H1 (cell line): Measurements from ENCODE around the gene WNK2. TPM values are rescaled to one million over a fixed set of nuclear protein-coding genes. Genes with fewer than 3 reads are reported as not detected.

Source experiments
- CTCF ChIA-PET: fragments of 300-600 bp; sonication (Branson Sonifier 250); formaldehyde crosslinking; loops from one replicate; lab custom pipeline; 2021; ENCODE audit not compliant: partially characterized antibody; lab: Charles Lee
- POLR2A ChIA-PET: fragments of 300-600 bp; sonication (Branson Sonifier 250); formaldehyde crosslinking; loops from one replicate; lab custom pipeline; 2021; ENCODE audit warnings: inconsistent platforms; ENCODE audit not compliant: partially characterized antibody; lab: Charles Lee
- DNase-seq, 2 experiments: peaks; one replicate each; pipeline versions ENCODE4 v3.0.0 to v3.0.0-alpha.2; 2010 to 2022; ENCODE audit warnings: low spot score in 2 of 2, low read depth in 1 of 2, mixed read lengths in 1 of 2
- FAIRE-seq: peaks from 2 replicates; lab custom pipeline; 2011; peaks lifted over from hg19 to GRCh38; lab: Jason Lieb, UNC
- H2AFZ ChIP-seq: 2 replicates; pipeline ENCODE4 v1.8.1; 2012; ENCODE audit warnings: low read length, inconsistent platforms
- H2AK5ac ChIP-seq: 2 replicates; pipeline ENCODE4 v1.6.1; 2013; ENCODE audit warnings: low read depth, low read length
- H2BK120ac ChIP-seq: replicated peaks from 2 replicates; pipeline ENCODE3; 2013; ENCODE audit warnings: low read depth, low read length, inconsistent platforms
- H2BK12ac ChIP-seq: 2 replicates; pipeline ENCODE4 v1.6.1; 2013; ENCODE audit warnings: low read depth, low read length
- H2BK15ac ChIP-seq: 2 replicates; pipeline ENCODE4 v1.6.1; 2013; ENCODE audit warnings: low read length
- H2BK20ac ChIP-seq: 2 replicates; pipeline ENCODE4 v1.6.1; 2013; ENCODE audit warnings: low read length
- H2BK5ac ChIP-seq: 2 replicates; pipeline ENCODE4 v1.6.1; 2013; ENCODE audit warnings: low read depth, low read length
- H3K14ac ChIP-seq: 2 replicates; pipeline ENCODE4 v1.6.1; 2013; ENCODE audit warnings: inconsistent platforms; ENCODE audit not compliant: insufficient read length
- H3K18ac ChIP-seq: 2 replicates; pipeline ENCODE4 v1.6.1; 2013; ENCODE audit warnings: low read length; ENCODE audit errors: extremely low read depth
- H3K23ac ChIP-seq: 2 replicates; pipeline ENCODE4 v1.6.1; 2013; ENCODE audit warnings: inconsistent platforms; ENCODE audit not compliant: insufficient read length
- H3K23me2 ChIP-seq: 2 replicates; pipeline ENCODE4 v1.6.1; 2013; ENCODE audit warnings: low read depth, low read length
- H3K27ac ChIP-seq: 2 replicates; pipeline ENCODE4 v1.6.1; 2011; ENCODE audit warnings: low read depth, low read length, inconsistent platforms
- H3K27me3 ChIP-seq, 4 experiments: replicated peaks in 1 of 4; 1 replicate in 1 of 4; 2 replicates in 3 of 4; pipeline versions ENCODE4 v1.6.1 to v1.8.1; 2011 to 2013; ENCODE audit warnings: low read length in 3 of 4, mild to moderate bottlenecking in 3 of 4, inconsistent platforms in 2 of 4, mixed read lengths in 2 of 4, moderate library complexity in 1 of 4; ENCODE audit not compliant: control insufficient read depth in 3 of 4, insufficient read depth in 3 of 4; ENCODE audit errors: extremely low read depth in 1 of 4
- H3K36me3 ChIP-seq, 4 experiments: 2 replicates each; pipeline versions ENCODE4 v1.6.1 to v1.8.1; 2011 to 2013; ENCODE audit warnings: mild to moderate bottlenecking in 4 of 4, low read length in 3 of 4, moderate library complexity in 2 of 4, control low read depth in 1 of 4, inconsistent platforms in 1 of 4; ENCODE audit not compliant: insufficient read depth in 4 of 4, control insufficient read depth in 2 of 4
- H3K4ac ChIP-seq: replicated peaks from 2 replicates; pipeline ENCODE3; 2013; ENCODE audit warnings: low read length, low read depth, mixed read lengths, inconsistent platforms; ENCODE audit not compliant: insufficient read length
- H3K4me1 ChIP-seq, 4 experiments: replicated peaks in 1 of 4; 1 replicate in 1 of 4; 2 replicates in 3 of 4; pipeline versions ENCODE4 v1.6.1 to v1.8.1; 2011 to 2013; ENCODE audit warnings: low read length in 3 of 4, inconsistent platforms in 2 of 4, mixed read lengths in 1 of 4; ENCODE audit not compliant: insufficient read depth in 4 of 4, control insufficient read depth in 3 of 4
- H3K4me2 ChIP-seq, 2 experiments: 2 replicates each; pipeline versions ENCODE4 v1.6.1 to v1.8.1; 2011 to 2013; ENCODE audit warnings: low read depth in 2 of 2, low read length in 2 of 2, control low read depth in 1 of 2, inconsistent platforms in 1 of 2, mild to moderate bottlenecking in 1 of 2; ENCODE audit not compliant: insufficient read depth in 1 of 2
- H3K4me3 ChIP-seq, 4 experiments: fragments of 200-600, 300-600 bp in 1 of 4; sonication (generic), shearing (Covaris generic), sonication (Bioruptor Twin) in 1 of 4; 2 replicates each; pipeline versions ENCODE4 v1.5.1 to v1.8.1; 2011 to 2016; ENCODE audit warnings: low read length in 4 of 4, low read depth in 3 of 4, control low read depth in 2 of 4, inconsistent platforms in 2 of 4, mild to moderate bottlenecking in 2 of 4, mixed read lengths in 1 of 4, moderate library complexity in 1 of 4; ENCODE audit not compliant: insufficient read depth in 2 of 4; ENCODE audit errors: extremely low read depth in 1 of 4
- H3K56ac ChIP-seq: replicated peaks from 2 replicates; pipeline ENCODE3; 2013; ENCODE audit warnings: low read depth, mild to moderate bottlenecking, mixed read lengths, low read length, inconsistent platforms; ENCODE audit not compliant: insufficient read length
- H3K79me1 ChIP-seq: 2 replicates; pipeline ENCODE4 v1.6.1; 2013; ENCODE audit warnings: low read depth, low read length, control low read depth
- H3K79me2 ChIP-seq, 2 experiments: 2 replicates each; pipeline versions ENCODE4 v1.6.1 to v1.8.1; 2012 to 2013; ENCODE audit warnings: low read length in 2 of 2, mild to moderate bottlenecking in 2 of 2, inconsistent platforms in 1 of 2; ENCODE audit not compliant: insufficient read depth in 2 of 2, control insufficient read depth in 1 of 2
- H3K9ac ChIP-seq, 4 experiments: replicated peaks in 1 of 4; 1 replicate in 1 of 4; 2 replicates in 3 of 4; pipeline versions ENCODE4 v1.6.1 to v1.8.1; 2011 to 2013; ENCODE audit warnings: low read depth in 3 of 4, low read length in 3 of 4, control low read depth in 2 of 4, mild to moderate bottlenecking in 2 of 4, moderate library complexity in 2 of 4, inconsistent platforms in 1 of 4; ENCODE audit errors: extremely low read depth in 1 of 4
- H3K9me3 ChIP-seq, 2 experiments: 2 replicates each; pipeline versions ENCODE4 v1.6.1 to v1.8.1; 2012 to 2013; ENCODE audit warnings: mild to moderate bottlenecking in 2 of 2, moderate library complexity in 2 of 2, control low read depth in 1 of 2, inconsistent platforms in 1 of 2, low read depth in 1 of 2, low read length in 1 of 2, mixed read lengths in 1 of 2; ENCODE audit not compliant: insufficient read depth in 2 of 2
- H4K20me1 ChIP-seq, 2 experiments: replicated peaks in 1 of 2; 2 replicates each; pipeline versions ENCODE3 to v1.8.1; 2011 to 2013; ENCODE audit warnings: inconsistent platforms in 2 of 2, low read length in 2 of 2, mild to moderate bottlenecking in 1 of 2; ENCODE audit not compliant: insufficient read depth in 2 of 2, control insufficient read depth in 1 of 2
- H4K5ac ChIP-seq: 2 replicates; pipeline ENCODE4 v1.6.1; 2013; ENCODE audit warnings: low read length, low read depth, mixed read lengths, inconsistent platforms; ENCODE audit not compliant: insufficient read length
- H4K8ac ChIP-seq: 2 replicates; pipeline ENCODE4 v1.8.0; 2013; ENCODE audit warnings: mild to moderate bottlenecking, moderate library complexity, low read length, inconsistent platforms; ENCODE audit not compliant: insufficient read depth; ENCODE audit errors: extremely low read depth
- H4K91ac ChIP-seq: replicated peaks from 2 replicates; pipeline ENCODE3; 2013; ENCODE audit warnings: low read length, mixed read lengths, inconsistent platforms; ENCODE audit not compliant: insufficient read length
- CEBPB ChIP-seq: IDR thresholded peaks from 2 replicates; pipeline ENCODE4 v1.6.1; 2012; ENCODE audit warnings: low read depth, low read length
- CTCF ChIP-seq, 3 experiments: IDR thresholded peaks; 1 replicate in 2 of 3; 2 replicates in 1 of 3; pipeline versions ENCODE4 v1.5.1 to v1.6.1; 2011; ENCODE audit warnings: low read length in 3 of 3, mild to moderate bottlenecking in 3 of 3, inconsistent platforms in 2 of 3, low read depth in 1 of 3, moderate library complexity in 1 of 3; ENCODE audit not compliant: insufficient read depth in 1 of 3; ENCODE audit errors: control extremely low read depth in 1 of 3
- HDAC6 ChIP-seq: IDR thresholded peaks from one replicate; pipeline ENCODE4 v1.7.1; 2012; ENCODE audit warnings: low read depth, mild to moderate bottlenecking, inconsistent platforms, low read length, moderate library complexity
- KDM4A ChIP-seq: IDR thresholded peaks from one replicate; pipeline ENCODE4 v1.7.1; 2012; ENCODE audit warnings: low read depth, mild to moderate bottlenecking, moderate library complexity, low read length, inconsistent platforms; ENCODE audit not compliant: severe bottlenecking
- POLR2AphosphoS5 ChIP-seq: IDR thresholded peaks from 2 replicates; pipeline ENCODE4 v1.6.1; 2011; ENCODE audit warnings: low read depth, low read length
- RNF2 ChIP-seq: fragments of 200-900, 300-1000 bp; sonication (generic); IDR thresholded peaks from 2 replicates; pipeline ENCODE4 v1.7.1; 2016; ENCODE audit warnings: borderline replicate concordance, low read depth, mild to moderate bottlenecking, antibody characterized with exemption, low read length; ENCODE audit not compliant: poor library complexity, severe bottlenecking; ENCODE audit errors: missing control alignments
- SIX5 ChIP-seq: IDR thresholded peaks from 2 replicates; pipeline ENCODE4 v1.6.1; 2011; ENCODE audit warnings: mild to moderate bottlenecking, low read depth, low read length
- WGBS, 2 experiments: shearing (Covaris generic) in 1 of 2; methylation state at CpG; one replicate each; pipeline versions ENCODE4 v1.1.6 to v1.1.7; 2013 to 2015; ENCODE audit warnings: low lambda C conversion rate in 2 of 2, mixed read lengths in 2 of 2, inconsistent platforms in 1 of 2, low coverage in 1 of 2, missing lambda C conversion rate in 1 of 2; ENCODE audit not compliant: insufficient replicate concordance in 2 of 2, insufficient coverage in 1 of 2, insufficient read length in 1 of 2; ENCODE audit errors: extremely low coverage in 1 of 2, missing lambda C conversion rate in 1 of 2; 5-methylcytosine and 5-hydroxymethylcytosine counted together
- polyA plus RNA-seq, 7 experiments: library from polyadenylated mRNA; depleted of rRNA in 3 of 7; stranded (reverse) in 5 of 7; unstranded in 2 of 7; fragments of >200 nt in 5 of 7; fragments of 200-250 nt in 2 of 7; gene quantifications; 1 replicate in 5 of 7; 2 replicates in 1 of 7; 4 replicates in 1 of 7; pipeline versions ENCODE4 v1.2.1 to v1.2.3, GENCODE V29; 2011 to 2013; ENCODE audit warnings: missing spikeins in 2 of 7, mixed read lengths in 2 of 7
- total RNA-seq: library from RNA; stranded (reverse); fragmentation: NEBNext Ultra II Directional; extraction: Animal tissue kit (Norgen Biotek cat#: 25700); gene quantifications from 2 replicates; pipeline ENCODE4 v1.2.1, GENCODE V29; 2021
- TF ChIP-seq, protein P1 (sequence below): IDR thresholded peaks from 2 replicates; pipeline ENCODE4 v1.6.1; 2012; ENCODE audit warnings: low read length, inconsistent platforms

Gene WNK2
- total and polyA plus RNA-seq, 2 of the 8 experiments (the other 6 are each of a cell fraction or from before 2014, with no cell fraction given) = 12.0 to 87.2 TPM

DNA sequence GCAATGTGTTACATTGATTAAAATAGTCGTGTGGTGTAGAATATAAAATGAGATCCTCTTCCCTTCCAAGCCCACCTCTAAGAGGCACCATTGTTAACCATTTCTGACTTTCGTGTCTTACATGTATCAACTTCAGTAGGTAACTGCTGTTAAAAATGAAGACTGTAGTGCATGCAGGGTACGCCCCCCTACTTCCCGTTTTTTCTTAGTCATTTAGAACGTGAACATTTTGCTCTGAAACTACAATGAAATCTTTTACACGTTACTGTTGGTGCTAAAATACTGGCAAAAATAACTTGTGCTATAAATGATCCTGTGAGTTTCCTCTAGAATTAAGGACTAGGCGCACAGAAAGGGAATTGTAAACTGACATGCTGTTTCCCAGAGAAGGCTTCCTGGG lies 41.5 kb downstream of the WNK2 start:
- H3K18ac ChIP-seq = no peak overlapping the region
- H3K79me1 ChIP-seq = peaks cover 14% of the 10 kb centered on the region
- no peak overlapping the region for H2BK12ac ChIP-seq
- no peak overlapping the region for H2BK120ac ChIP-seq
- H2AK5ac ChIP-seq = no peak overlapping the region
- no peak overlapping the region for H2BK15ac ChIP-seq
- H4K5ac ChIP-seq = no peak overlapping the region
- no peaks in the 10 kb centered on the region; a peak in 1 of 8 replicates for H3K36me3 ChIP-seq
- no peak overlapping the region for H2AFZ ChIP-seq
- H2BK5ac ChIP-seq = no peak overlapping the region
- H3K79me2 ChIP-seq = peaks cover 0 to 28% of the 10 kb centered on the region in 2 experiments; a peak in 2 of 4 replicates
- H3K9me3 ChIP-seq = no peaks in the 10 kb centered on the region
- no peaks in the 10 kb centered on the region for H3K27me3 ChIP-seq
- no peaks in the 10 kb centered on the region for H3K23me2 ChIP-seq
- no peak for FAIRE-seq
- no peak overlapping the region for H3K56ac ChIP-seq
- no peak overlapping the region for H3K4ac ChIP-seq
- peaks cover 0 to 15% (median 9%) of the 10 kb centered on the region in 4 experiments; a peak in 6 of 7 replicates for H3K4me1 ChIP-seq
- H3K14ac ChIP-seq = no peak overlapping the region
- POLR2A ChIA-PET = no interaction called here
- no peak overlapping the region for H3K23ac ChIP-seq
- CTCF ChIA-PET = interaction anchor here (1.0 kb wide), 1 partner anchor 17 kb away, joined by 3 read pairs; no protein-coding TSS in a partner anchor
- no peak overlapping the region for H3K9ac ChIP-seq
- H4K20me1 ChIP-seq = peaks cover 3 to 7% of the 10 kb centered on the region in 2 experiments
- no peak overlapping the region for H3K4me2 ChIP-seq
- H3K27ac ChIP-seq = no peak overlapping the region
- TF ChIP-seq, protein P1, sequence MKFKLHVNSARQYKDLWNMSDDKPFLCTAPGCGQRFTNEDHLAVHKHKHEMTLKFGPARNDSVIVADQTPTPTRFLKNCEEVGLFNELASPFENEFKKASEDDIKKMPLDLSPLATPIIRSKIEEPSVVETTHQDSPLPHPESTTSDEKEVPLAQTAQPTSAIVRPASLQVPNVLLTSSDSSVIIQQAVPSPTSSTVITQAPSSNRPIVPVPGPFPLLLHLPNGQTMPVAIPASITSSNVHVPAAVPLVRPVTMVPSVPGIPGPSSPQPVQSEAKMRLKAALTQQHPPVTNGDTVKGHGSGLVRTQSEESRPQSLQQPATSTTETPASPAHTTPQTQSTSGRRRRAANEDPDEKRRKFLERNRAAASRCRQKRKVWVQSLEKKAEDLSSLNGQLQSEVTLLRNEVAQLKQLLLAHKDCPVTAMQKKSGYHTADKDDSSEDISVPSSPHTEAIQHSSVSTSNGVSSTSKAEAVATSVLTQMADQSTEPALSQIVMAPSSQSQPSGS = no peak
- no peak for TF ChIP-seq POLR2AphosphoS5
- TF ChIP-seq SIX5 = no peak
- TF ChIP-seq RNF2 = no peak
- TF ChIP-seq HDAC6 = no peak
- no peak for TF ChIP-seq CEBPB
- TF ChIP-seq CTCF (IDR thresholded peaks at IDR 0.05; ENCODE audit: control extremely low read depth in 1 of 3, insufficient read depth in 1 of 3, low read depth in 1 of 3, low read length in 3 of 3) = no peak
- TF ChIP-seq KDM4A = no peak
- WGBS, 2 experiments = 92% methylated on average over 7 of the region's 7 CpGs; no CpG with 5 or more reads in 1 of the 2 experiments
- no peak overlapping the region for H2BK20ac ChIP-seq
- H4K8ac ChIP-seq = no peak overlapping the region
- H4K91ac ChIP-seq = no peak overlapping the region
- H3K4me3 ChIP-seq = no peak overlapping the region
- DNase-seq = no peak
